WTC11 (cell line): ENCODE data around the gene MAPK9. TPM values are rescaled to one million over a fixed set of nuclear protein-coding genes. Genes with fewer than 3 reads are reported as not detected.
A peak's percentile ranks its signal among the peaks of the same experiment; 100 is the strongest.

Experiments
- ATAC-seq: fragments of 200-7000 bp; cut with Tn5 transposase; 2 replicates; pipeline ENCODE4 v1.10.0; 2021; ENCODE audit warnings: mild to moderate bottlenecking, moderate library complexity
- CTCF ChIA-PET: fragments of 300-600 bp; sonication (Branson Sonifier 250); formaldehyde crosslinking; loops from one replicate; lab custom pipeline; 2021; ENCODE audit warnings: antibody characterized with exemption; lab: Charles Lee
- POLR2A ChIA-PET: fragments of 350-600 bp; sonication (Branson Sonifier 250); formaldehyde crosslinking; loops from one replicate; lab custom pipeline; 2021; ENCODE audit warnings: antibody characterized with exemption; lab: Charles Lee
- DNase-seq: peaks from one replicate; pipeline ENCODE4 v3.0.0; 2021; ENCODE audit warnings: low spot score
- H3K27ac Mint-ChIP-seq: 2 replicates; pipeline ENCODE4 v1.8.0; 2021; ENCODE audit warnings: mixed read lengths
- H3K27me3 Mint-ChIP-seq: 2 replicates; pipeline ENCODE4 v1.8.0; 2021; ENCODE audit warnings: low read depth, mild to moderate bottlenecking, moderate library complexity, mixed read lengths
- H3K36me3 Mint-ChIP-seq: 2 replicates; pipeline ENCODE4 v1.8.0; 2021; ENCODE audit warnings: mixed read lengths
- H3K4me1 Mint-ChIP-seq: 2 replicates; pipeline ENCODE4 v1.8.0; 2022; ENCODE audit warnings: mixed read lengths
- H3K4me3 Mint-ChIP-seq: 2 replicates; pipeline ENCODE4 v1.8.0; 2021; ENCODE audit warnings: mild to moderate bottlenecking, moderate library complexity, mixed read lengths
- H3K9me3 Mint-ChIP-seq: 2 replicates; pipeline ENCODE4 v1.8.0; 2021; ENCODE audit warnings: mixed read lengths
- ATF6 ChIP-seq: sonication (generic); formaldehyde crosslinking; IDR thresholded peaks from 2 replicates; pipeline ENCODE4 v1.8.1; 2023; ENCODE audit warnings: mild to moderate bottlenecking, missing genetic modification reagents
- ESRRA ChIP-seq: sonication (generic); formaldehyde crosslinking; IDR thresholded peaks from 2 replicates; pipeline ENCODE4 v1.8.1; 2022; ENCODE audit warnings: mild to moderate bottlenecking, missing genetic modification reagents, borderline replicate concordance
- FOXJ3 ChIP-seq: sonication (generic); formaldehyde crosslinking; IDR thresholded peaks from 2 replicates; pipeline ENCODE4 v1.9.0; 2021; ENCODE audit warnings: missing genetic modification reagents, mild to moderate bottlenecking, borderline replicate concordance
- FOXK1 ChIP-seq: sonication (generic); formaldehyde crosslinking; IDR thresholded peaks from 2 replicates; pipeline ENCODE4 v1.8.0; 2022; ENCODE audit warnings: mild to moderate bottlenecking, moderate library complexity, missing genetic modification reagents
- HMGA2 ChIP-seq: fragments of 250-450 bp; sonication (Bioruptor Pico); IDR thresholded peaks from 2 replicates; pipeline ENCODE4 v1.4.0; 2021; ENCODE audit warnings: mild to moderate bottlenecking, moderate library complexity
- IRF1 ChIP-seq: sonication (generic); formaldehyde crosslinking; IDR thresholded peaks from 2 replicates; pipeline ENCODE4 v1.8.0; 2023; ENCODE audit warnings: missing genetic modification reagents
- KAT7 ChIP-seq: sonication (generic); formaldehyde crosslinking; IDR thresholded peaks from 2 replicates; pipeline ENCODE4 v1.8.1; 2023; ENCODE audit warnings: missing genetic modification reagents, mild to moderate bottlenecking, borderline replicate concordance
- MAX ChIP-seq: sonication (generic); formaldehyde crosslinking; IDR thresholded peaks from 2 replicates; pipeline ENCODE4 v1.8.0; 2022; ENCODE audit warnings: mild to moderate bottlenecking, missing genetic modification reagents
- MXD4 ChIP-seq: fragments of 250-450 bp; sonication (Bioruptor Pico); IDR thresholded peaks from 2 replicates; pipeline ENCODE4 v1.8.0; 2021; ENCODE audit warnings: mild to moderate bottlenecking, moderate library complexity, borderline replicate concordance
- NFATC4 ChIP-seq: fragments of 250-450 bp; sonication (Bioruptor Pico); IDR thresholded peaks from 2 replicates; pipeline ENCODE4 v1.9.0; 2021; ENCODE audit warnings: mild to moderate bottlenecking
- NFE2L1 ChIP-seq: sonication (generic); formaldehyde crosslinking; IDR thresholded peaks from 2 replicates; pipeline ENCODE4 v1.8.1; 2023; ENCODE audit warnings: missing genetic modification reagents
- RELA ChIP-seq: sonication (generic); formaldehyde crosslinking; IDR thresholded peaks from 2 replicates; pipeline ENCODE4 v1.8.1; 2022; ENCODE audit warnings: missing genetic modification reagents, mild to moderate bottlenecking, borderline replicate concordance
- ZNF232 ChIP-seq: sonication (generic); formaldehyde crosslinking; IDR thresholded peaks from 2 replicates; pipeline ENCODE4 v1.8.0; 2022; ENCODE audit warnings: mild to moderate bottlenecking, missing genetic modification reagents
- ZNF416 ChIP-seq: fragments of 250-450 bp; sonication (Bioruptor Pico); IDR thresholded peaks from 2 replicates; pipeline ENCODE4 v1.9.0; 2021; ENCODE audit warnings: mild to moderate bottlenecking, inconsistent platforms
- ZNF423 ChIP-seq: fragments of 250-450 bp; sonication (Bioruptor Pico); IDR thresholded peaks from 2 replicates; pipeline ENCODE4 v2.1.2; 2022; ENCODE audit warnings: mild to moderate bottlenecking, moderate library complexity
- ZNF425 ChIP-seq: fragments of 250-450 bp; sonication (Bioruptor Pico); conservative IDR thresholded peaks from 2 replicates; pipeline ENCODE4 v1.9.0; 2021; ENCODE audit warnings: mild to moderate bottlenecking
- total RNA-seq: library from RNA; stranded (reverse); gene quantifications from 3 replicates; pipeline ENCODE4 v1.2.3, GENCODE V29; 2021
- TF ChIP-seq, protein P1 (sequence below): fragments of 250-450 bp; sonication (Bioruptor Pico); IDR thresholded peaks from 2 replicates; pipeline ENCODE4 v1.9.0; 2021; ENCODE audit warnings: moderate library complexity, mild to moderate bottlenecking, inconsistent platforms, borderline replicate concordance
- TF ChIP-seq, protein P2 (sequence below): sonication (generic); formaldehyde crosslinking; conservative IDR thresholded peaks from 2 replicates; pipeline ENCODE4 v1.8.1; 2023; ENCODE audit warnings: mild to moderate bottlenecking, low read depth, missing genetic modification reagents, moderate library complexity
- TF ChIP-seq, protein P3 (sequence below): sonication (generic); formaldehyde crosslinking; IDR thresholded peaks from 2 replicates; pipeline ENCODE4 v1.8.1; 2023; ENCODE audit warnings: mild to moderate bottlenecking, missing genetic modification reagents, moderate library complexity

Gene MAPK9
- total RNA-seq, 1 experiment from 2014 or later: 42.9 TPM

DNA sequence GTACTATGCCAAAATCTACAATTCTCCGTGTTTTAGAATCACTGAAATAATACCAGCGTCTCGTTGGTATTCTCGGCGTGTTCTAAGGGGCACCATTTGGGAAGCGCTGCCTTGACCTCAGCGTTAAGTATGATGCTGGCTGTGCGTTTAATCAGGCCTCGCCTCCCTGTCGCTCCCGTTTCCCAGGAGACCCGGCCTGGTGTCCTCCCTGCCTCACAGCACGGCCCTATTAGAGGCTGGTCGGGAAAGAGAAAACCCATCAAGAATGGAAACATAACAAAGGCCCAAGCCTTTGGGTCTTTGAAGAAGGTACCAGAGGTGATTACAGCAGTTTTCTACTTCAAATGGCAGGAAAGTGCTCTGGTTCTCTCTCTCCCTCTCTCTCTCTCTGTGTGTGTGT lies 31.3 kb upstream of the MAPK9 start:
- H3K4me1 Mint-ChIP-seq: peaks cover 29% of the 10 kb centered on the region
- no peak for TF ChIP-seq MAX (CRISPR knock-in tag)
- no peak for TF ChIP-seq HMGA2 (CRISPR knock-in tag)
- no peak for TF ChIP-seq NFATC4 (CRISPR knock-in tag)
- no peak for TF ChIP-seq RELA
- TF ChIP-seq MXD4 (CRISPR knock-in tag): no peak
- TF ChIP-seq, protein P1, sequence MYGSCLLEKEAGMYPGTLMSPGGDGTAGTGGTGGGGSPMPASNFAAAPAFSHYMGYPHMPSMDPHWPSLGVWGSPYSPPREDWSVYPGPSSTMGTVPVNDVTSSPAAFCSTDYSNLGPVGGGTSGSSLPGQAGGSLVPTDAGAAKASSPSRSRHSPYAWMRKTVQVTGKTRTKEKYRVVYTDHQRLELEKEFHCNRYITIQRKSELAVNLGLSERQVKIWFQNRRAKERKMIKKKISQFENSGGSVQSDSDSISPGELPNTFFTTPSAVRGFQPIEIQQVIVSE (CRISPR knock-in tag): no peak
- no peak for TF ChIP-seq ZNF423 (CRISPR knock-in tag)
- TF ChIP-seq KAT7 (CRISPR knock-in tag): no peak
- TF ChIP-seq, protein P2, sequence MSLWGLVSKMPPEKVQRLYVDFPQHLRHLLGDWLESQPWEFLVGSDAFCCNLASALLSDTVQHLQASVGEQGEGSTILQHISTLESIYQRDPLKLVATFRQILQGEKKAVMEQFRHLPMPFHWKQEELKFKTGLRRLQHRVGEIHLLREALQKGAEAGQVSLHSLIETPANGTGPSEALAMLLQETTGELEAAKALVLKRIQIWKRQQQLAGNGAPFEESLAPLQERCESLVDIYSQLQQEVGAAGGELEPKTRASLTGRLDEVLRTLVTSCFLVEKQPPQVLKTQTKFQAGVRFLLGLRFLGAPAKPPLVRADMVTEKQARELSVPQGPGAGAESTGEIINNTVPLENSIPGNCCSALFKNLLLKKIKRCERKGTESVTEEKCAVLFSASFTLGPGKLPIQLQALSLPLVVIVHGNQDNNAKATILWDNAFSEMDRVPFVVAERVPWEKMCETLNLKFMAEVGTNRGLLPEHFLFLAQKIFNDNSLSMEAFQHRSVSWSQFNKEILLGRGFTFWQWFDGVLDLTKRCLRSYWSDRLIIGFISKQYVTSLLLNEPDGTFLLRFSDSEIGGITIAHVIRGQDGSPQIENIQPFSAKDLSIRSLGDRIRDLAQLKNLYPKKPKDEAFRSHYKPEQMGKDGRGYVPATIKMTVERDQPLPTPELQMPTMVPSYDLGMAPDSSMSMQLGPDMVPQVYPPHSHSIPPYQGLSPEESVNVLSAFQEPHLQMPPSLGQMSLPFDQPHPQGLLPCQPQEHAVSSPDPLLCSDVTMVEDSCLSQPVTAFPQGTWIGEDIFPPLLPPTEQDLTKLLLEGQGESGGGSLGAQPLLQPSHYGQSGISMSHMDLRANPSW: no peak
- no peak for TF ChIP-seq FOXJ3 (CRISPR knock-in tag)
- TF ChIP-seq ZNF416: no peak
- no peak for TF ChIP-seq ZNF232
- TF ChIP-seq ATF6 (CRISPR knock-in tag): no peak
- TF ChIP-seq FOXK1 (CRISPR knock-in tag): no peak
- no peak for TF ChIP-seq ZNF425 (CRISPR knock-in tag)
- TF ChIP-seq, all 79 proteins: peak for 0
- CTCF ChIA-PET: interaction anchor here (1.6 kb wide), 1 partner anchor 9 kb away, joined by 7 read pairs; no protein-coding TSS in a partner anchor
- peaks cover 86% of the 10 kb centered on the region for H3K36me3 Mint-ChIP-seq
- POLR2A ChIA-PET: no interaction called here
- no peaks in the 10 kb centered on the region for H3K9me3 Mint-ChIP-seq
- H3K27me3 Mint-ChIP-seq: no peaks in the 10 kb centered on the region
- H3K27ac Mint-ChIP-seq: peak overlapping the region; percentile 51
- H3K4me3 Mint-ChIP-seq: no peak overlapping the region
- no peak for ATAC-seq
- DNase-seq: no peak

- CTCF ChIA-PET: interaction anchor here (1.1 to 2.0 kb wide), 3 partner anchors 10 to 26 kb away, joined by 3 to 16 read pairs (median 7); no protein-coding TSS in a partner anchor
- Mint-ChIP-seq H3K27ac (no peak overlapping the region), H3K4me1 (peaks cover 27% of the 10 kb centered on the region), H3K4me3 (no peak overlapping the region), H3K9me3 (no peaks in the 10 kb centered on the region), H3K27me3 (no peaks in the 10 kb centered on the region), H3K36me3 (peaks cover 78% of the 10 kb centered on the region)
- POLR2A ChIA-PET: no interaction called here
- ATAC-seq (no peak), DNase-seq (no peak)
- TF ChIP-seq, protein P2: no peak
- TF ChIP-seq RELA (no peak), ESRRA (no peak), IRF1 (CRISPR knock-in tag) (no peak), ATF6 (CRISPR knock-in tag) (no peak), NFE2L1 (CRISPR knock-in tag) (no peak)
- TF ChIP-seq, protein P3, sequence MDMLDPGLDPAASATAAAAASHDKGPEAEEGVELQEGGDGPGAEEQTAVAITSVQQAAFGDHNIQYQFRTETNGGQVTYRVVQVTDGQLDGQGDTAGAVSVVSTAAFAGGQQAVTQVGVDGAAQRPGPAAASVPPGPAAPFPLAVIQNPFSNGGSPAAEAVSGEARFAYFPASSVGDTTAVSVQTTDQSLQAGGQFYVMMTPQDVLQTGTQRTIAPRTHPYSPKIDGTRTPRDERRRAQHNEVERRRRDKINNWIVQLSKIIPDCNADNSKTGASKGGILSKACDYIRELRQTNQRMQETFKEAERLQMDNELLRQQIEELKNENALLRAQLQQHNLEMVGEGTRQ: no peak
Measured at GRCh38 chr5:180318456-180319089, 26.7 kb upstream of the MAPK9 start.
